ENCODE data around the gene FARP2.

GRCh38 chr2:241451840-241452506, 95.9 kb downstream of the FARP2 start:
- no peak for TF ChIP-seq POLR2A (IDR thresholded peaks at IDR 0.05; ENCODE audit: low read depth, low read length)
- no peak for TF ChIP-seq RAD21 (IDR thresholded peaks at IDR 0.05; ENCODE audit: low read length)
- TF ChIP-seq CTCF (conservative IDR thresholded peaks at IDR 0.05; ENCODE audit: low read depth, low read length): no peak
- no peak for TF ChIP-seq NFE2L2 (IDR thresholded peaks at IDR 0.05; ENCODE audit: low read depth, low read length)
- TF ChIP-seq SMC3 (IDR thresholded peaks at IDR 0.05; ENCODE audit: low read depth, low read length): no peak
- TF ChIP-seq BHLHE40 (IDR thresholded peaks at IDR 0.05; ENCODE audit: low read depth, low read length): no peak
- no peak for TF ChIP-seq RFX5 (IDR thresholded peaks at IDR 0.05; ENCODE audit: low read depth, low read length)
- TF ChIP-seq CHD1 (IDR thresholded peaks at IDR 0.05; ENCODE audit: low read depth, low read length): no peak

Data from IMR-90 (cell line).